ENCODE results near the gene SPNS3. TPM values are rescaled to one million over a fixed set of nuclear protein-coding genes. Genes with fewer than 3 reads are reported as not detected.

SPNS3 gene
- total and polyA plus RNA-seq, 9 of the 15 experiments (the other 6 are each of a cell fraction or from before 2014, with no cell fraction given): not detected

GRCh38 chr17:4487820-4488716 lies 54.3 kb downstream of the SPNS3 start:
- 12% methylated on average over 17 of the region's 24 CpGs for WGBS (ENCODE audit: insufficient coverage, low coverage, missing lambda C conversion rate)
- no peak overlapping the region for H3K27ac ChIP-seq (ENCODE audit: extremely low read depth, low read depth, low read length)
- intact Hi-C loops (cut with micrococcal nuclease) (no loop called here), in situ Hi-C loops (cut with MboI) (no loop called here)
- ChIA-PET POLR2A (no interaction called here), CTCF (ENCODE audit: low intra/inter-chr PET ratio) (interaction anchor here (0.7 kb wide), 1 partner anchor 716 kb away, joined by 3 read pairs; no protein-coding TSS in a partner anchor)
- no peak overlapping the region for H2AFZ ChIP-seq (ENCODE audit: low read depth, low read length)
- H3K27me3 ChIP-seq (ENCODE audit: control insufficient read depth in 2 of 2, insufficient read depth in 2 of 2, low read length in 2 of 2): peaks cover 5 to 56% of the 10 kb centered on the region in 2 experiments; a peak in 4 of 5 replicates
- TF ChIP-seq HEY1 (CRISPR knock-in tag; IDR thresholded peaks at IDR 0.05; ENCODE audit: borderline replicate concordance): no peak
- peaks cover 3% of the 10 kb centered on the region for H4K20me1 ChIP-seq (replicated peaks; ENCODE audit: control insufficient read depth, insufficient read depth, low read length)
- H3K4me3 ChIP-seq: no peak overlapping the region
- FAIRE-seq: no peak
- no peaks in the 10 kb centered on the region for H3K79me2 ChIP-seq (ENCODE audit: control insufficient read depth, insufficient read depth, low read length)
- no peaks in the 10 kb centered on the region for H3K4me1 ChIP-seq (replicated peaks in 1 of 2; ENCODE audit: control insufficient read depth in 2 of 2, insufficient read depth in 2 of 2, low read length in 2 of 2)
- H3K9ac ChIP-seq (ENCODE audit: insufficient read depth in 1 of 2, low read depth in 2 of 2, low read length in 2 of 2): no peak overlapping the region
- no peak overlapping the region for H3K4me2 ChIP-seq (ENCODE audit: insufficient read depth, low read length)
- ATAC-seq: no peak
- BruUV-seq (replicated peaks): no TSS peak
- no peaks in the 10 kb centered on the region for H3K9me1 ChIP-seq (ENCODE audit: control insufficient read depth, insufficient read depth, low read length)
- H3K9me3 ChIP-seq (replicated peaks; ENCODE audit: control insufficient read depth, insufficient read depth, low read depth, low read length): no peaks in the 10 kb centered on the region
- no peaks in the 10 kb centered on the region for H3K36me3 ChIP-seq (ENCODE audit: control insufficient read depth, insufficient read depth, low read length)
- DNase-seq (ENCODE audit: extremely low read depth in 1 of 4, low spot score in 3 of 4): no peak

GRCh38 chr17:4488989-4489595 lies 55.4 kb downstream of the SPNS3 start:
- WGBS (ENCODE audit: insufficient coverage, low coverage, missing lambda C conversion rate): 9% methylated on average over 12 of the region's 15 CpGs
- ATAC-seq (no peak), FAIRE-seq (no peak), DNase-seq (ENCODE audit: extremely low read depth in 1 of 4, low spot score in 3 of 4) (no peak)
- H3K4me2 ChIP-seq (ENCODE audit: insufficient read depth, low read length): no peak overlapping the region
- no peaks in the 10 kb centered on the region for H3K4me1 ChIP-seq (replicated peaks in 1 of 2; ENCODE audit: control insufficient read depth in 2 of 2, insufficient read depth in 2 of 2, low read length in 2 of 2)
- no peak overlapping the region for H2AFZ ChIP-seq (ENCODE audit: low read depth, low read length)
- H3K27ac ChIP-seq (ENCODE audit: extremely low read depth, low read depth, low read length): no peak overlapping the region
- POLR2A ChIA-PET: no interaction called here
- no peak overlapping the region for H3K4me3 ChIP-seq
- H3K79me2 ChIP-seq (ENCODE audit: control insufficient read depth, insufficient read depth, low read length): no peaks in the 10 kb centered on the region
- BruUV-seq (replicated peaks): no TSS peak
- H4K20me1 ChIP-seq (replicated peaks; ENCODE audit: control insufficient read depth, insufficient read depth, low read length): peaks cover 5% of the 10 kb centered on the region
- CTCF ChIA-PET (ENCODE audit: low intra/inter-chr PET ratio): interaction anchor here (0.7 kb wide), 1 partner anchor 715 kb away, joined by 3 read pairs; no protein-coding TSS in a partner anchor
- H3K9me3 ChIP-seq (replicated peaks; ENCODE audit: control insufficient read depth, insufficient read depth, low read depth, low read length): no peaks in the 10 kb centered on the region
- H3K9me1 ChIP-seq (ENCODE audit: control insufficient read depth, insufficient read depth, low read length): no peaks in the 10 kb centered on the region
- in situ Hi-C loops (cut with MboI): no loop called here
- intact Hi-C loops (cut with micrococcal nuclease): no loop called here
- no peak overlapping the region for H3K9ac ChIP-seq (ENCODE audit: insufficient read depth in 1 of 2, low read depth in 2 of 2, low read length in 2 of 2)
- no peaks in the 10 kb centered on the region for H3K36me3 ChIP-seq (ENCODE audit: control insufficient read depth, insufficient read depth, low read length)
- H3K27me3 ChIP-seq (ENCODE audit: control insufficient read depth in 2 of 2, insufficient read depth in 2 of 2, low read length in 2 of 2): peaks cover 5 to 51% of the 10 kb centered on the region in 2 experiments; a peak in 4 of 5 replicates
- TF ChIP-seq ZBTB5 (IDR thresholded peaks at IDR 0.05) (no peak), SIX5 (IDR thresholded peaks at IDR 0.05; ENCODE audit: borderline replicate concordance in 1 of 2, insufficient read depth in 1 of 2, low read depth in 1 of 2, low read length in 2 of 2) (no peak), MLX (CRISPR knock-in tag; conservative IDR thresholded peaks at IDR 0.05) (no peak), L3MBTL2 (IDR thresholded peaks at IDR 0.05) (no peak), ZNF551 (CRISPR knock-in tag; IDR thresholded peaks at IDR 0.05) (no peak), ZHX1 (conservative IDR thresholded peaks at IDR 0.05; ENCODE audit: low read length) (no peak)

All from K562 (cell line).